ENCODE results near the gene NQO2.
"Not testable (repeated sequence)": the region's sequence is repeated elsewhere in the genome, so short reads cannot be mapped to it uniquely, and the experiment has no call there.

NQO2 gene

GRCh38 chr6:2990248-2990931 lies 9.3 kb upstream of the NQO2 start:
- peak; percentile 80 for DNase-seq

- DNase-seq: no peak
Measured at GRCh38 chr6:2990932-2991506, 8.7 kb upstream of the NQO2 start.

GRCh38 chr6:2992330-2992979 lies 7.2 kb upstream of the NQO2 start:
- DNase-seq: no peak

- no peak for DNase-seq
Measured at GRCh38 chr6:2993755-2994317, 5.9 kb upstream of the NQO2 start.

GRCh38 chr6:2998249-2998997 lies 1.3 kb upstream of the NQO2 start:
- DNase-seq: peak; percentile 56

GRCh38 chr6:2998998-2999617 lies 586 bp upstream of the NQO2 start:
- DNase-seq: no peak

- DNase-seq: no peak
Measured at GRCh38 chr6:3001146-3001772, 1.6 kb downstream of the NQO2 start.

GRCh38 chr6:3001773-3002293 lies 2.1 kb downstream of the NQO2 start:
- peak; percentile 95 for DNase-seq

GRCh38 chr6:3003226-3003625 lies 3.5 kb downstream of the NQO2 start:
- not testable (repeated sequence) for DNase-seq

- no peak for DNase-seq
Measured at GRCh38 chr6:3005077-3005476, 5.4 kb downstream of the NQO2 start.

- DNase-seq: no peak
Measured at GRCh38 chr6:3005874-3006273, 6.2 kb downstream of the NQO2 start.

GRCh38 chr6:3006476-3006875 lies 6.8 kb downstream of the NQO2 start:
- no peak for DNase-seq

GRCh38 chr6:3007571-3007970 lies 7.9 kb downstream of the NQO2 start:
- DNase-seq: no peak

- DNase-seq: not testable (repeated sequence)
Measured at GRCh38 chr6:3008712-3009265, 9.1 kb downstream of the NQO2 start.

GRCh38 chr6:3009930-3010329 lies 10.2 kb downstream of the NQO2 start:
- no peak for DNase-seq

GRCh38 chr6:3011158-3011557 lies 11.5 kb downstream of the NQO2 start:
- DNase-seq: no peak

GRCh38 chr6:3011592-3011991 lies 11.9 kb downstream of the NQO2 start:
- no peak for DNase-seq

- peak; percentile 77 for DNase-seq
Measured at GRCh38 chr6:3013486-3013885, 13.8 kb downstream of the NQO2 start.

GRCh38 chr6:3013901-3014674 lies 14.4 kb downstream of the NQO2 start:
- no peak for DNase-seq

- DNase-seq: no peak
Measured at GRCh38 chr6:3014675-3015066, 15.0 kb downstream of the NQO2 start.

- DNase-seq: no peak
Measured at GRCh38 chr6:3015144-3015543, 15.4 kb downstream of the NQO2 start.

Measured in hematopoietic multipotent progenitor cell treated with erythropoietin and hydrocortisone succinate and interleukin-3 and kit ligand, for 4 days (in vitro differentiated cells).